WI38 (cell line): Measurements from ENCODE around the gene GALNT17.

Source experiments
- H3K4me3 ChIP-seq: 2 replicates; pipeline ENCODE4 v1.5.1; 2011; ENCODE audit warnings: low read depth, mild to moderate bottlenecking, control low read depth, low read length
- TF ChIP-seq, protein P1 (sequence below): IDR thresholded peaks from 2 replicates; pipeline ENCODE4 v1.5.1; 2012; ENCODE audit warnings: low read depth, mild to moderate bottlenecking, control low read depth, low read length

Gene GALNT17

DNA sequence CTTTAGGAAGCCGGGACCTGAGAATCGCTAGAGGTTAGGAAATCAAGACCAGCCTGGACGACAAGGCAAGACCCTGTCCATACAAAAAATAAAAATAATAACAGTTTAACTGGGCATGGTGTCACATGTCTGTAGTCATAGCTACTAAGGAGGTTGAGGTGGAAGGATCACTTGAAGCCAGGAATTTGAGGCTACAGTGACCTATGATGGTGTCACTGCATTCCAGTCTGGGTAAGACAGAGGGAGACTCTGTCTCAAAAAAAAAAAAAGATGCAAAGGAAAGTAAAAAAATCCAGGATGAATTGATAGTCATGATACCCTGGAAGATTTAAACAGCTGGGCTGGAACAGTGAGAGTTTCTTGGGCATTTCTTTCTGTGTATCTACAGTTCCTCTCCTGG lies 463.2 kb downstream of the GALNT17 start:
- TF ChIP-seq, protein P1, sequence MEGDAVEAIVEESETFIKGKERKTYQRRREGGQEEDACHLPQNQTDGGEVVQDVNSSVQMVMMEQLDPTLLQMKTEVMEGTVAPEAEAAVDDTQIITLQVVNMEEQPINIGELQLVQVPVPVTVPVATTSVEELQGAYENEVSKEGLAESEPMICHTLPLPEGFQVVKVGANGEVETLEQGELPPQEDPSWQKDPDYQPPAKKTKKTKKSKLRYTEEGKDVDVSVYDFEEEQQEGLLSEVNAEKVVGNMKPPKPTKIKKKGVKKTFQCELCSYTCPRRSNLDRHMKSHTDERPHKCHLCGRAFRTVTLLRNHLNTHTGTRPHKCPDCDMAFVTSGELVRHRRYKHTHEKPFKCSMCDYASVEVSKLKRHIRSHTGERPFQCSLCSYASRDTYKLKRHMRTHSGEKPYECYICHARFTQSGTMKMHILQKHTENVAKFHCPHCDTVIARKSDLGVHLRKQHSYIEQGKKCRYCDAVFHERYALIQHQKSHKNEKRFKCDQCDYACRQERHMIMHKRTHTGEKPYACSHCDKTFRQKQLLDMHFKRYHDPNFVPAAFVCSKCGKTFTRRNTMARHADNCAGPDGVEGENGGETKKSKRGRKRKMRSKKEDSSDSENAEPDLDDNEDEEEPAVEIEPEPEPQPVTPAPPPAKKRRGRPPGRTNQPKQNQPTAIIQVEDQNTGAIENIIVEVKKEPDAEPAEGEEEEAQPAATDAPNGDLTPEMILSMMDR, result no peak
- no peak overlapping the region for H3K4me3 ChIP-seq

DNA sequence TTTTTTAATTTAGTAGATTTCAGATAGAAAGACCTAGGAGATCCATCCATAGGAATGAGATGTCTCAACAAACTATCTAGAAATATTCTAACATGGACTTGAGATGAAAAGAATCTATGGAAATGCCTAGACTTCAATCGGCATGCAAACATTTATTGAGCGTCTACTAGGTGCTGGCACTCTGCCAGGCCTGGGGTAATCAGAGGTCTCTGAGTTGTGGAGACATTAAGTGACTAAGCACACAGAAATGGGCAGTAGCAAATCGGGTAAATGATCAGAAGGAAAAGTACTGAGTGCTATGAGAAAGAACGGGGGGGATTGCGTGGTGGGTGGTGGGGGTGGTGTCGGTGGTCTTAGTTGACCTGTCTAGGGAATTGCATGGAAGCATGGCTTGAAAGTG lies 466.6 kb downstream of the GALNT17 start:
- TF ChIP-seq, protein P1, result no peak

DNA sequence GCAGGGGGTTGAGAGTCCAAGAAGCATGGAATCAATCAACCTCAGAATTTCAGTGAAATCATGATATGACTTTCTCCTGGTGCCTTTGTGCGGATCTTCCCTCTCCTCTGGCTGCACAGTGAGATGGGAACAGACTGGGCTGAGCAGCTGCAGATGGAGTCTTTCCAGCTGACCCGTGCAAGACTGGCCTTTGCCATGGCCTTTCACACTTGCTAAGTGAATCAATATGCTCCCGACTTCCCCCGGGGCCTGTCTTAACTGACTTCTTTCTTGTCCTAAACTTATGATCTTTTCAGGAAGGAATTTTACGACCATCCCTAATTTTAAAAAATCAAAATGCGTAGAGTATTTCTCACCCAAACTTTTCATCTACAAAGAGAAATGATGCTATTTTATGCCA lies 469.9 kb downstream of the GALNT17 start:
- TF ChIP-seq, protein P1, result no peak
- H3K4me3 ChIP-seq, result no peak overlapping the region

More for the DNA sequence above, 466.6 kb downstream of the GALNT17 start:
- no peak overlapping the region for H3K4me3 ChIP-seq

DNA sequence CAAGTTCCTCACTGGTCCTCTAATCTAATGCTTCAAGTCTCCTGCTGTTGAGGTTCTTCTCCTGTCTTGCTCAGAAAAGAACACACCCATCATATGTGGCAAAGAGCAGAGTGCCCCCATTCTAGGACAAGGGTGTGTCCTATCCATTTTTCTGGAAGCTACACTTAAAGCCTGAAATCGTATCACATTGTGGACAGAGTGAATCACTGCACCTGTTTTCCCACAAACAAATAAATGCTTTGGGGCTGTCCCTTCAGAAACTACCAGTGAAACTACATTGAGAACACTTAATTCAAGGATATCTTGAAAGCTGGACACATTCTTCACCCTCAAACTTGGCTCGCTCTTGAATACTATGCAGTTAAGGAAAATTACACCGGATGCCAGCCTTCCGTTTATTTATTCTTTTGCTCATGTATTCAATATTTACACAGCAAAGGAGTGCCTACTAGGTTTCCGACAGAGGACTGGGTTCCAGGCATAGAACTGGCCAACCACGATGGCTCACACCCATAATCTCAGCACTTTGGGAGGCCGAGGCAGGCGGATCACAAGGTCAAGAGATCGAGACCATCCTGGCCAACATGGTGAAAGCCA lies 473.0 kb downstream of the GALNT17 start:
- TF ChIP-seq, protein P1, result no peak
- H3K4me3 ChIP-seq, result no peak overlapping the region

DNA sequence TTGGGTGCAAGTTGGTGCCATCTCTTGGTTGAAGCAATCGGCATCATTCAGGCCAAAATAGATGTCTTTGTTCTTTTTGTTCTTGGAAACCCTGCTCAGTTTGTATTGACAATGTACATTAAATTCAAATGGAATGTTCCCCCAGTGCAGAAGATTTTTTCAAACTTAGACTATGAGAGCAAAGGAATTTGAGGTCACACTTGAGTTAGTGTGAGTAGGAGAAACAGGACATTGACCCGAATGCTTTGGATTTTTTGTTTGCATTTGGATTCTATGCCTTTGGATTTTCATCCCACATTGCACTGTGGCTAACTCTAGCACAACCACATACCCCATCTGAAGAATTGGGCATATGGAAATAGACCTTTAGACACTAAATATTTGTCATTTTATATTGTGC lies 480.0 kb downstream of the GALNT17 start:
- TF ChIP-seq, protein P1, result no peak

DNA sequence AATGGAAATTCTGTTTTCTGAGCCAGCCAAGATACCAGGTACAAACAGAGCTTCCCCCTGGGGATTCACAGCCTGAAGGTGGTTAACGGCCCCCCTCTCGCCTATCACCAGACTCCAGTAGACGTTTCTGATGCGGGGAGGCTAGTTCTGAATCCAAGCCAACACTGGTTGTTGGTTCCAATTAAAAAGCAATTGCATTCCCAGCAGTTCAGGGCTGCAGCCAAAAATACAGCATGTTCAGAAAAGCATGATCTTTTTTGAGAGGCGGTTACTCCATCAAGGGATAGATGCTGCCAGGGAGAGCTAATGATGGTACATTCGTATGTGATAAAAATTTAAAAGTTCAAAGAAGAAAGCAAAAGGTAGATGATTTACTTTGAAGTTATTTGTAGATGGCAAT lies 481.0 kb downstream of the GALNT17 start:
- TF ChIP-seq, protein P1, result no peak
- H3K4me3 ChIP-seq, result no peak overlapping the region

More for the DNA sequence above, 480.0 kb downstream of the GALNT17 start:
- no peak overlapping the region for H3K4me3 ChIP-seq

DNA sequence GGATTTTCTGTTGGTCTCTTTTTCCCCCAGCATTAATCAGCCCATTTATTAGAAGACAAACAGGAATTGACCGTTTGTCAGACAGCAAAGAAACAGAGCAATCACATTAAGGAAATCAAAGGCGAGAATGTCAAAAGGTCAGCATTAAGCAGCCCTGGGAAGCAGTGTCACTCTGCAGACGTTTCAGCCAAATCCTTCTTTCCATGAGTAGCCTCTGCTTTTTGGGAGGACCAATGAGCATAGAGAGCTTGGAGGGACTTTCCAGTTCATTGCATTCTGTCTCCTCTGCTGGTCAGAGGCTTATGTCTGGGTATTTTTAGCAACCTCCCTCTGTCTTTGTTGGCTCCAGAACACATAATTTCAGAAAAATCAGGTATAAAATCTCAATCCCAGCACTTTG lies 481.4 kb downstream of the GALNT17 start:
- H3K4me3 ChIP-seq, result no peak overlapping the region
- TF ChIP-seq, protein P1, result no peak
